22Rv1 (cell line): ENCODE data around the gene CNIH3.

ENCODE experiments used
- CTCF ChIP-seq: fragments of 450-650 bp; IDR thresholded peaks from 2 replicates; pipeline ENCODE4 v1.5.1; 2017; ENCODE audit warnings: mild to moderate bottlenecking
- ZFX ChIP-seq: fragments of 450-650 bp; IDR thresholded peaks from 2 replicates; pipeline ENCODE4 v1.6.1; 2017; ENCODE audit warnings: antibody characterized with exemption, borderline replicate concordance

GRCh38 chr1:224621813-224622682 is 5.9 kb downstream of the CNIH3 start:
- no peak for TF ChIP-seq CTCF
- TF ChIP-seq ZFX, result no peak
